ENCODE measurements around the gene MFAP3.
"Not testable (repeated sequence)": the region's sequence is repeated elsewhere in the genome, so short reads cannot be mapped to it uniquely, and the experiment has no call there.

MFAP3 gene

GRCh38 chr5:154038707-154039457 lies at the start of gene MFAP3, which contains the start of gene FAM114A2:
MFAP3 (plus strand) TSS chr5:154038967; CDS start chr5:154049723, 10,756 bp downstream.
FAM114A2 (minus strand) TSS chr5:154038910; CDS start chr5:154034953, 3,957 bp downstream.
- peak; percentile 88 to 92 for DNase-seq

GRCh38 chr5:153991168-153991567 lies 47.6 kb upstream of the MFAP3 start:
- DNase-seq, result no peak

GRCh38 chr5:153998010-153998409 lies 40.8 kb upstream of the MFAP3 start:
- DNase-seq, result no peak

GRCh38 chr5:153998768-153999167 lies 40.0 kb upstream of the MFAP3 start:
- no peak for DNase-seq

- no peak for DNase-seq
Measured at GRCh38 chr5:153999995-154000394, 38.8 kb upstream of the MFAP3 start.

GRCh38 chr5:154000703-154001102 lies 38.1 kb upstream of the MFAP3 start:
- no peak for DNase-seq

GRCh38 chr5:154002093-154002492 lies 36.7 kb upstream of the MFAP3 start:
- DNase-seq, result no peak

- no peak for DNase-seq
Measured at GRCh38 chr5:154002511-154003020, 36.2 kb upstream of the MFAP3 start.

- no peak for DNase-seq
Measured at GRCh38 chr5:154005648-154006047, 33.1 kb upstream of the MFAP3 start.

- no peak for DNase-seq
Measured at GRCh38 chr5:154010660-154011059, 28.1 kb upstream of the MFAP3 start.

GRCh38 chr5:154015071-154015693 lies 23.6 kb upstream of the MFAP3 start:
- DNase-seq, result no peak

GRCh38 chr5:154018919-154019318 lies 19.8 kb upstream of the MFAP3 start:
- not testable (repeated sequence) for DNase-seq

GRCh38 chr5:154025951-154026350 lies 12.8 kb upstream of the MFAP3 start:
- no peak for DNase-seq

- no peak for DNase-seq
Measured at GRCh38 chr5:154031937-154032489, 6.8 kb upstream of the MFAP3 start.

- DNase-seq, result no peak
Measured at GRCh38 chr5:154034944-154035343, 3.8 kb upstream of the MFAP3 start.

- peak in 1 of 2 experiments; percentile 54 for DNase-seq
Measured at GRCh38 chr5:154038261-154038706, 483 bp upstream of the MFAP3 start.

GRCh38 chr5:154039458-154039829 lies 677 bp downstream of the MFAP3 start:
- DNase-seq, result no peak

- DNase-seq, result no peak
Measured at GRCh38 chr5:154042766-154043165, 4.0 kb downstream of the MFAP3 start.

GRCh38 chr5:154044099-154044498 lies 5.3 kb downstream of the MFAP3 start:
- no peak for DNase-seq

- no peak for DNase-seq
Measured at GRCh38 chr5:154044581-154044980, 5.8 kb downstream of the MFAP3 start.

GRCh38 chr5:154046486-154046885 lies 7.7 kb downstream of the MFAP3 start:
- no peak for DNase-seq

GRCh38 chr5:154047324-154047723 lies 8.6 kb downstream of the MFAP3 start:
- DNase-seq, result no peak

- DNase-seq, result no peak
Measured at GRCh38 chr5:154049636-154050035, 10.9 kb downstream of the MFAP3 start.

- no peak for DNase-seq
Measured at GRCh38 chr5:154053468-154053867, 14.7 kb downstream of the MFAP3 start.

Measured in NCI-H2081 (cell line).